Stimulated activated CD8-positive, alpha-beta memory T cell treated with anti-CD3 and anti-CD28 coated beads, Interleukin-4, amount 100 ng/mL, for 48 hours (primary cell): ENCODE measurements around the gene MINDY2.
A peak's percentile ranks its signal among the peaks of the same experiment; 100 is the strongest.

Experiments used
- DNase-seq: peaks from one replicate; pipeline ENCODE4 v3.0.0-alpha.2; 2020

MINDY2 gene, protein sequence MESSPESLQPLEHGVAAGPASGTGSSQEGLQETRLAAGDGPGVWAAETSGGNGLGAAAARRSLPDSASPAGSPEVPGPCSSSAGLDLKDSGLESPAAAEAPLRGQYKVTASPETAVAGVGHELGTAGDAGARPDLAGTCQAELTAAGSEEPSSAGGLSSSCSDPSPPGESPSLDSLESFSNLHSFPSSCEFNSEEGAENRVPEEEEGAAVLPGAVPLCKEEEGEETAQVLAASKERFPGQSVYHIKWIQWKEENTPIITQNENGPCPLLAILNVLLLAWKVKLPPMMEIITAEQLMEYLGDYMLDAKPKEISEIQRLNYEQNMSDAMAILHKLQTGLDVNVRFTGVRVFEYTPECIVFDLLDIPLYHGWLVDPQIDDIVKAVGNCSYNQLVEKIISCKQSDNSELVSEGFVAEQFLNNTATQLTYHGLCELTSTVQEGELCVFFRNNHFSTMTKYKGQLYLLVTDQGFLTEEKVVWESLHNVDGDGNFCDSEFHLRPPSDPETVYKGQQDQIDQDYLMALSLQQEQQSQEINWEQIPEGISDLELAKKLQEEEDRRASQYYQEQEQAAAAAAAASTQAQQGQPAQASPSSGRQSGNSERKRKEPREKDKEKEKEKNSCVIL

GRCh38 chr15:58770857-58771620, at the start of gene MINDY2:
MINDY2 (plus strand) TSS chr15:58771302; CDS start chr15:58771396, 94 bp downstream.
- DNase-seq, result peak; percentile 97

GRCh38 chr15:58724466-58724865, 46.6 kb upstream of the MINDY2 start:
- DNase-seq, result no peak

DNA sequence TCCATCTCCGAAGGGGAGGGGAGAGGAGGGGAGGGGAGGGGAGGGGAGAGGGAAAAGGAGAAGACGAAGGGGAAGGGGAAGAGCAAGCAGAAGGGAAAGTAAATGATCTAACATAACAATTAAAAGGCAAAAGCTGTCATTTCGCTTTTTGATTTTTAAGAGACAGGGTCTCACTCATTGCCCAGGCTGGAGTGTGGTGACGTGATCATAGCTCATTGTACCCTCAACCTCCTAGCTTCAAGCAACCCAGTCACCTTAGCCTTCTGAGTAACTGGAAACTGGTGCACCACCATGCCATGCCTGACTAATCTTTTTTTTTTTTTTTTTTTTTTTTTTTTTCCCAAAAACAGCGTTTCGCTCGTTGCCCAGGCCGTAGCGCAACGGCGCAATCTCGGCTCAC, 44.2 kb upstream of the MINDY2 start:
- no peak for DNase-seq

GRCh38 chr15:58731756-58732535, 39.2 kb upstream of the MINDY2 start:
- DNase-seq, result no peak

DNA sequence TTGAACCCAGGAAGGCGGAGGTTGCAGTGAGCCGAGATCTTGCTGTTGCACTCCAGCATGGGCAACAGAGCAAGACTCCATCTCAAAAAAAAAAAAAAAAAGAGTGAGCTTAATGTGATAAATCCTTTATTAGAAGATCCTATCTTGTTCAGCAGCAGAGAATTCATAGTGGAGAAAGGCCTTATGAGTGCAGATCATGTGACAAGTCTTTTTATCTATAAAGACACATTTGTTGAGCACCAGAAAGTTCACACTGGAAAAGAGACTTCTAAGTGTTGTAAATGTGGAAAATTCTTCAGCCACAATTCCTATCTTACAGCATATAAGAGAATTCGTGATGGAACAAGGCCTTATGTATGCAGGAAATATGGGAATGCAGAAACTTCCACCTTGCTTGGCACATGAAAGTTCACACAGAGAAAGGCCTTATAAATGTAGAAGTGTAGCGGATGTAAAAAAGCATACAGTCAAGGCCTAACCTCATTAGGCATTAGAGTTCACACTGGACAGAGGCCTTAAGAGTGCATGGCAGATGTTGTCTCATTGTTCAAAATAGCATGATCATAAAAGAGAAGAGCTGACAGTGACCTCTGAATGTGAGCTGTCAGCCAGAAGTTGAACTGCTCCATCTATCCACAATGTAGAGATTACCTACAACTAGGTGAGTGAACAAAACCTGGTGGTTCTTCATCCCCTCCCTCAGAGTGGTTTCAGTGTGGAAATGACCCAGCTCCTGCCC, 38.3 kb upstream of the MINDY2 start:
- no peak for DNase-seq

GRCh38 chr15:58734859-58735258, 36.2 kb upstream of the MINDY2 start:
- DNase-seq, result no peak

DNA sequence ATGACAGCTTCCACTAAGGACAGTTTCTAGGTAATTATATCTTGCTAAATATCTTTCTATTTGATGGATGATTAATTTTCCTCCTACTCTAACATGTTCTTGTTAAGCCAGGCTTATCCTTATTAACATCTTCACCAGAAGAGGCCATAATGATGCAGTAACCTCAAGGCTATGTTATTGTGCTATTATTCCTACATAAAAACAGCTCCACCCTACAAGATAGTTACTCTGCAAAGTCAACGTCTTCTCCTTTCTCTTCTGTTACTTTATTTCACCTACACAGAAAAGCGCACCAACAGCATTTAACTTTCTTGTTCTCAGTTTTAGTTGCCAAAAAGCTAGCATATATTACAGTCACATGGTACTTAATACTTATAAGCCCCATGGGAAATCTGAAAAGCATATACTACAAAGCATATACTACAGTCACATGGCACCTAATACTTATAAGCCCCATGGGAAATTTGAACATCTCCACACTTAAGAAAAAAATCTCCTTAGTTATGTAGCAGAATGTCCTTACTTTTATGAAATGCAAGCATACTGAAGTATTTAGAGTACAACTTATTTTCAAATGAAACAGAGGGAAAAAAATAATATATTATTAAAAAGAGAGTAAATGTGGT, 35.0 kb upstream of the MINDY2 start:
- no peak for DNase-seq

- DNase-seq, result no peak
Measured at GRCh38 chr15:58737298-58737697, 33.8 kb upstream of the MINDY2 start.

GRCh38 chr15:58738046-58738707, 32.9 kb upstream of the MINDY2 start:
- DNase-seq, result no peak

DNA sequence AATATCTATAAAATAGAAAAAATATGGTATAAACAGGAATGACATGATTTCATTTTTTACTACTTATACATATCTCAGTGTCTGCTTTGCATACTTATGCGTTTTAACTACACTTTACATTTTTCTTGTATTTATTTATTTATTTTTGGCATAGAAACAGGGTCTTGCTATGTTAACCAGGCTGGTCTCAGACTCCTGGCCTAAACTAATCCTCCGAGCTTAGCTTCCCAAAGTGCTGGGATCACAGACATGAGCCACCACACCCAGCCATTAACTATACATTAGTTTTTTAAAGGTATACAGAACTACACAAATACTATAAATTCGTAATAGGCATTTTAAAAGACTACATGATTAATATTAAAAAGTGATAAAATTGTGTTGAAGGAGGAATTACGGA, 30.7 kb upstream of the MINDY2 start:
- DNase-seq, result no peak

DNA sequence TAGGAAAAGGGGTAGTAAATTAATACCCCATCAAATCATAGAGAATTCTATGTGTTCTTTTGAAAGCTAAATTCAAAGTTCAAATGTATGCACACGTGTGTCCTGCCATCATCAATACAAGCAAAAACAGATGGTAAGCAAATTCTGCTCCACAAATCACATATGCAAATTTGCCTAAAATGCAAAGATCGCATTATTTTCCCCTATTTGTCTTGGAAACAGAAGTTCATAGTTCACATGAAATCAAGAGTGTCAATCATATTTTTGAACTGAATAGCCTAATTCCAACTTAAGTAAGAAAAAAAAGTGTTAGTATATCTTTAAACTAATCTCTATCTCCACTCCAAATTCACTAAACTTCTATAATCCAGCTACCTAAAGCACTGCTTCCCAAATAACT, 30.1 kb upstream of the MINDY2 start:
- DNase-seq, result no peak

DNA sequence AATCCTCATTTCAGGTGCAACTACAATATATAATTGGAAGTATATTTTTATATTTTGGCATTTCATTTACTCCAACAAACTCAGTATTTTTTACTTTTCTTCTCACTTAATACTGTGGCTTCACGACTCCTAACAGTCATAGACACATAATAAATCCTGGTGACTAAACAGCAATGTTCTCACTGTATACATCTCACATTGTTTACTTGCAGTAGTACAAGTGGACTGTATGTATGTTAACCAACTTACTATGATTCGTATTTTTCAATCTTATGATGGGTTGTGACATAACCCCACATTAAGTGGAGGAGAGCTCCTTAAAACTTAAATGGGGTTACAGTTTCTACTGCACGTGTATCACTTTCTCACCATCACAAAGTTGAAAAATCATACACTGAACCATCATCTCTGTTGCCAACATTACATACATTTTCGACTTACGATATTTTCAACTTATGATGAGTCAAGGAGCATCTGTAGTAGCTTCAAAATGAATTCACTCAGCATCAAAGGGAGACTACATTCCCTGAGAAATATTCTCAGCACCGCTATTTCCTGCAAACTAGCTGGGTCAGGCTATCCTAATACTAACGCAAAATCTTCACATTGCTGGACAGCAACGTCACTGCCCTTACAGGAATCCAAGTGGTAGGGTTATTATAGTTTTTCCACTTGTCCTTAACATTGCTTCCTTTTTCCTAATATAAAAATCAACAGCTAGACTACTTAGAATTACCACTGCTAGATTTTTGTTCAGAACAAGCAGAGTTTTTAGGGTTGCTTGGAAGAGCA, 28.9 kb upstream of the MINDY2 start:
- DNase-seq, result no peak

- DNase-seq, result no peak
Measured at GRCh38 chr15:58742819-58743502, 28.1 kb upstream of the MINDY2 start.

DNA sequence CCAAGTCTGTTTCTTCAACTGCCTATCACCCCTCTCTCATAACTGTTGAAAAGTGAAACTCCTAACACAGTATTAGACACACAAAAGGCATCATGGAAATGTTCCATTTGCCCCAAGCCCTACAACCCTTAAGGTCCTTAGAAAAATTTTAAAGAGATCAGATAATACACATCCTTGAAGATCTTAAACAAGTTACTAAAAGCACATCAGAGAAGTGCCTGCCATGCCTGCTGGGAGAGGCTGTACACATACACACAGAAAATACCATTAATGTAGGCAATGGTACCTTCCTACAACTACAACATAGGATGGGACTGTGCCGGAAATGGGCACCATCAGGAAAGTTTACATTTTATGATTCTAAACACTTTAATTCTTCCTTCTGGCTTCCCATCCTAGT, 24.9 kb upstream of the MINDY2 start:
- no peak for DNase-seq

DNA sequence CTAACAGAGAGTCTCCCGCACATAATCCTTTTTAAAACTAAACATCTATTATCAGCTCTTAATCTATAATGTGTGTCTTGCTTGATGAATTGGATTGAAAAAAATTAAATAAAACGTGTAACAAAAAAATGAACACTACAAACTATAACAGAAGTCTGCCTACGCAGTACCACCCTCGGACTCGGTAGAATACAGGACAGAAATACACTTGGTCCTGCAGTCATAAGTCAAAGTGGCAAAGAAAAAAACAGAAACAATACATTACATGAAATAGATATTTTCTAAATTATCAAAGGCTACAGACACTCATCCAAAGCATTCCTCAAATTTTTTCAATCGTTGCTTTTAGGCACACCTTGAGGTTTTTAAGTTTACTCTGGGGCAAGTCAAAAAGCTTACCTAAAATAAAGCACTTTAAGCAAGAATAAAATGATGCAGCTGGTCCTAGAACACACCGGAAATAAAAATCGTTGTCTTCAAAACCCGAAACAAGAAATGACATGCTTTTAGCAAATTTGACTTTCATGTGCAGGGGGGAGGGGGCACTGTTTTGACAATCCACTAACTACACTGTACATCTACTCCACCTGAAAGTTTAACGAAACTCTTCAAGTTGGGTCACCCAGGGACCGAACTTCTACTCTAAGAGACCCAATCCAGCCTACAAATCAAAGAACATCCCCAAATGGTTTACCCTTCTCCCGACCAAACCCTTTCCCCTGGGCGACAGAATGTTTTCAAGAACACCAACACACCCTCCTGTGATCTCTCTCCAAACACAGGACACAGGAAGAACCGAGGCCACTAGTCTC, 22.9 kb upstream of the MINDY2 start:
- DNase-seq, result peak; percentile 51

DNA sequence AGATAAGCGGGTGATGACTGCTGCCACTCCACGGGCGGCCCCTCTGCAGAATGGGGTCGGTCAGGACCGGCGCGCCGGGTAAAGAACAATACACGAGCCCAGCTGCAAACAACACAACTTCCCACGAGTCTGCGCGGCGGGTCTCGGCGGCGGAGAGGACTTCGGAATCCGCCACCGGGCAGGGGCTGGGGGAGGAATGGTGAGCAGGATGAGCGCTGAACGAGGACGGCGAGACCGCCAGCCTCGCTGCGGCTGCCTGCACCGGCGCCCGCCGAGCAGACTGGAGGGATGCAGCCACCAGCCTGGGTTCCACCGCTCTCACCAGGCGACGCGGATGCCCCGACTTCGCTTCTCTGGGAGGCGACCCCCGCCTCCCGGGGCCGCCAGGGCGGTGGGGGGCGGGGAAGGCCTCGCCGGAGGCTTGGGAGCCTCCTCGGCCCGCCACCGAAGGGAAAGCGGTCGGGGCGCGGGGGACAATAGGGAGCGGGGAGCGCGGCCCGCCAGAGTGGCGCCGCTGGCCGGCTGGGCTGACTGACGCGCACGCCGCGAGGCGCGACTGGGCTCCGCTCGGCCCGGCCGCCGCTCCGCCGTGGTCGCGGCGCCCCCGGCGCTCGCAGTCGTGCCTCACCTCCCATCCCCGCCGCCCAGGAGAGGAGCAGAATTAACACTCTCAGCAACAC, 22.1 kb upstream of the MINDY2 start:
- peak; percentile 59 for DNase-seq

- peak; percentile 98 for DNase-seq
Measured at GRCh38 chr15:58749532-58750337, 21.4 kb upstream of the MINDY2 start, which contains the start of gene ADAM10. ADAM10 (minus strand) TSS chr15:58749707; CDS start chr15:58749534, 173 bp downstream.
